IMR-90 (cell line): ENCODE data around the gene RNF151. TPM values are rescaled to one million over a fixed set of nuclear protein-coding genes. Genes with fewer than 3 reads are reported as not detected.

Source experiments
- ATAC-seq: fragments of 200-7000 bp; cut with Tn5 transposase; 2 replicates; pipeline ENCODE4 v1.9.1; 2020; ENCODE audit warnings: low read depth, mild to moderate bottlenecking, moderate library complexity
- BruUV-seq: library from RNA; stranded (reverse); fragments of 400-500 nt; replicated peaks from 2 replicates; lab custom pipeline; 2021; lab: Mats Ljungman, UMichigan
- CTCF ChIA-PET: fragments of 300-600 bp; formaldehyde crosslinking; extraction: SDS; loops from one replicate; lab custom pipeline; 2021; ENCODE audit warnings: antibody characterized with exemption; lab: Yijun Ruan, JAX
- POLR2A ChIA-PET: fragments of 300-600 bp; sonication (Branson Sonifier 250); formaldehyde crosslinking; loops from one replicate; lab custom pipeline; 2022; ENCODE audit warnings: antibody characterized with exemption; ENCODE audit not compliant: unreplicated experiment; lab: Charles Lee
- DNase-seq: peaks from one replicate; pipeline ENCODE4 v3.0.0; 2013
- H2AFZ ChIP-seq: replicated peaks from 2 replicates; pipeline ENCODE3; 2013; ENCODE audit warnings: low read length, mild to moderate bottlenecking; ENCODE audit not compliant: poor library complexity
- H2AK5ac ChIP-seq: 2 replicates; pipeline ENCODE4 v1.6.1; 2013; ENCODE audit warnings: low read depth, low read length, inconsistent platforms
- H2AK9ac ChIP-seq: replicated peaks from 2 replicates; pipeline ENCODE3; 2013; ENCODE audit warnings: mild to moderate bottlenecking, low read depth, low read length, moderate library complexity; ENCODE audit not compliant: poor library complexity
- H2BK120ac ChIP-seq: 2 replicates; pipeline ENCODE4 v1.6.1; 2013; ENCODE audit warnings: low read depth, low read length, inconsistent platforms
- H2BK15ac ChIP-seq: 3 replicates; pipeline ENCODE4 v1.6.1; 2013; ENCODE audit warnings: low read depth, low read length, inconsistent platforms
- H2BK20ac ChIP-seq: 2 replicates; pipeline ENCODE4 v1.6.1; 2013; ENCODE audit warnings: low read depth, mild to moderate bottlenecking, inconsistent platforms, low read length, moderate library complexity
- H2BK5ac ChIP-seq: 2 replicates; pipeline ENCODE4 v1.6.1; 2013; ENCODE audit warnings: mild to moderate bottlenecking, low read depth, low read length, inconsistent platforms; ENCODE audit not compliant: poor library complexity, severe bottlenecking
- H3K14ac ChIP-seq: replicated peaks from 2 replicates; pipeline ENCODE4 v1.6.1; 2013; ENCODE audit warnings: low read depth, low read length, inconsistent platforms
- H3K18ac ChIP-seq: 2 replicates; pipeline ENCODE4 v1.6.1; 2013; ENCODE audit warnings: low read depth, low read length, control low read depth
- H3K23ac ChIP-seq: 2 replicates; pipeline ENCODE4 v1.6.1; 2013; ENCODE audit warnings: low read depth, low read length, inconsistent platforms
- H3K27ac ChIP-seq: 2 replicates; pipeline ENCODE4 v1.5.1; 2013; ENCODE audit warnings: mild to moderate bottlenecking, control low read depth, low read length; ENCODE audit not compliant: insufficient read depth
- H3K27me3 ChIP-seq: 2 replicates; pipeline ENCODE4 v1.6.1; 2013; ENCODE audit warnings: low read length; ENCODE audit not compliant: control insufficient read depth, insufficient read depth
- H3K36me3 ChIP-seq: 2 replicates; pipeline ENCODE4 v1.6.1; 2013; ENCODE audit warnings: low read length, mixed read lengths; ENCODE audit not compliant: control insufficient read depth, insufficient read depth
- H3K4ac ChIP-seq: 2 replicates; pipeline ENCODE4 v1.6.1; 2013; ENCODE audit warnings: low read depth, low read length, inconsistent platforms
- H3K4me1 ChIP-seq: 2 replicates; pipeline ENCODE4 v1.6.1; 2013; ENCODE audit warnings: low read length, mixed read lengths; ENCODE audit not compliant: control insufficient read depth, insufficient read depth
- H3K4me2 ChIP-seq: 2 replicates; pipeline ENCODE4 v1.6.1; 2013; ENCODE audit warnings: low read depth, mild to moderate bottlenecking, control low read depth, low read length, moderate library complexity
- H3K4me3 ChIP-seq: 2 replicates; pipeline ENCODE4 v1.5.1; 2013; ENCODE audit warnings: low read depth, mild to moderate bottlenecking, control low read depth, low read length, moderate library complexity; ENCODE audit not compliant: insufficient read depth
- H3K56ac ChIP-seq: 2 replicates; pipeline ENCODE4 v1.6.1; 2013; ENCODE audit warnings: low read length, inconsistent platforms; ENCODE audit not compliant: insufficient read depth; ENCODE audit errors: extremely low read depth
- H3K79me1 ChIP-seq, 2 experiments: 2 replicates each; pipeline ENCODE4 v1.6.1; 2013; ENCODE audit warnings: low read length in 2 of 2, inconsistent platforms in 1 of 2, low read depth in 1 of 2
- H3K9ac ChIP-seq: 2 replicates; pipeline ENCODE4 v1.6.1; 2013; ENCODE audit warnings: low read depth, low read length, control low read depth
- H3K9me1 ChIP-seq: 2 replicates; pipeline ENCODE4 v1.6.1; 2013; ENCODE audit warnings: low read length, inconsistent platforms; ENCODE audit not compliant: insufficient read depth
- H3K9me3 ChIP-seq: 2 replicates; pipeline ENCODE4 v1.6.1; 2013; ENCODE audit warnings: low read length; ENCODE audit not compliant: control insufficient read depth, insufficient read depth
- H4K20me1 ChIP-seq: 2 replicates; pipeline ENCODE4 v1.6.1; 2013; ENCODE audit warnings: low read length, inconsistent platforms; ENCODE audit not compliant: insufficient read depth
- H4K5ac ChIP-seq: 2 replicates; pipeline ENCODE4 v1.6.1; 2013; ENCODE audit warnings: mild to moderate bottlenecking, low read depth, low read length, control low read depth
- H4K8ac ChIP-seq, 2 experiments: 2 replicates each; pipeline ENCODE4 v1.6.1; 2013; ENCODE audit warnings: low read depth in 2 of 2, low read length in 2 of 2, control low read depth in 1 of 2, inconsistent platforms in 1 of 2
- H4K91ac ChIP-seq: 2 replicates; pipeline ENCODE4 v1.6.1; 2013; ENCODE audit warnings: low read depth, low read length, inconsistent platforms; ENCODE audit not compliant: insufficient read depth
- BHLHE40 ChIP-seq: fragments of 150-350 bp; IDR thresholded peaks from 2 replicates; pipeline ENCODE4 v1.6.1; 2016; ENCODE audit warnings: mild to moderate bottlenecking, low read depth, low read length
- CEBPB ChIP-seq: IDR thresholded peaks from 2 replicates; pipeline ENCODE4 v1.6.1; 2012; ENCODE audit warnings: low read depth, low read length, improper control_type of control experiment
- CHD1 ChIP-seq: IDR thresholded peaks from 2 replicates; pipeline ENCODE4 v1.6.1; 2012; ENCODE audit warnings: low read depth, low read length, improper control_type of control experiment
- CTCF ChIP-seq: conservative IDR thresholded peaks from 2 replicates; pipeline ENCODE4 v1.5.1; 2012; ENCODE audit warnings: mild to moderate bottlenecking, low read depth, low read length, improper control_type of control experiment
- ELK1 ChIP-seq: fragments of 150-350 bp; IDR thresholded peaks from 2 replicates; pipeline ENCODE4 v1.6.1; 2016; ENCODE audit warnings: low read depth, mild to moderate bottlenecking, low read length, moderate library complexity, borderline replicate concordance
- FOS ChIP-seq: fragments of 150-350 bp; IDR thresholded peaks from 2 replicates; pipeline ENCODE4 v1.6.1; 2016; ENCODE audit warnings: low read depth, low read length
- MAFK ChIP-seq: IDR thresholded peaks from 2 replicates; pipeline ENCODE4 v1.6.1; 2012; ENCODE audit warnings: low read depth, low read length, improper control_type of control experiment
- MAZ ChIP-seq: IDR thresholded peaks from 2 replicates; pipeline ENCODE4 v1.6.1; 2012; ENCODE audit warnings: low read depth, mild to moderate bottlenecking, low read length, improper control_type of control experiment, moderate library complexity, borderline replicate concordance
- MXI1 ChIP-seq: IDR thresholded peaks from 2 replicates; pipeline ENCODE4 v1.6.1; 2012; ENCODE audit warnings: low read depth, mild to moderate bottlenecking, low read length, moderate library complexity, borderline replicate concordance
- NFE2L2 ChIP-seq: fragments of 150-350 bp; IDR thresholded peaks from 2 replicates; pipeline ENCODE4 v1.6.1; 2016; ENCODE audit warnings: low read depth, mild to moderate bottlenecking, low read length
- POLR2A ChIP-seq: IDR thresholded peaks from 2 replicates; pipeline ENCODE4 v1.6.1; 2012; ENCODE audit warnings: mild to moderate bottlenecking, low read depth, low read length
- RAD21 ChIP-seq: IDR thresholded peaks from 2 replicates; pipeline ENCODE4 v1.6.1; 2012; ENCODE audit warnings: low read length, improper control_type of control experiment
- RCOR1 ChIP-seq: IDR thresholded peaks from 2 replicates; pipeline ENCODE4 v1.6.1; 2012; ENCODE audit warnings: mild to moderate bottlenecking, low read length, improper control_type of control experiment; ENCODE audit not compliant: insufficient replicate concordance
- RFX5 ChIP-seq: IDR thresholded peaks from 2 replicates; pipeline ENCODE4 v1.8.0; 2012; ENCODE audit warnings: low read depth, mild to moderate bottlenecking, low read length, moderate library complexity
- SMC3 ChIP-seq: fragments of 150-350 bp; IDR thresholded peaks from 2 replicates; pipeline ENCODE4 v1.6.1; 2016; ENCODE audit warnings: low read depth, mild to moderate bottlenecking, antibody characterized with exemption, low read length, moderate library complexity
- WGBS, 2 experiments: methylation state at CpG; one replicate each; pipeline versions ENCODE4 v1.1.5 to v1.1.7; 2013; ENCODE audit warnings: missing lambda C conversion rate in 2 of 2; ENCODE audit not compliant: insufficient read length in 1 of 2; ENCODE audit errors: extremely low coverage in 2 of 2; 5-methylcytosine and 5-hydroxymethylcytosine counted together
- dilution Hi-C: fragments of 300-500 bp; cut with HindIII; formaldehyde crosslinking; loops from one replicate; pipeline ENCODE4 v1.14.3; 2018; ENCODE audit warnings: low sequenced_read_pairs; ENCODE audit not compliant: unreplicated experiment
- in situ Hi-C: fragments of 300-500 bp; cut with MboI; formaldehyde crosslinking; loops from 3 replicates; pipeline ENCODE4 v1.14.3; 2019; ENCODE audit warnings: low sequenced_read_pairs, inconsistent platforms, mixed read lengths
- intact Hi-C: fragments of 100-400 bp; cut with micrococcal nuclease; formaldehyde crosslinking; loops from 2 replicates; pipeline ENCODE4 v1.10.0; 2022
- polyA plus RNA-seq, 3 experiments: library from polyadenylated mRNA; depleted of rRNA; stranded (reverse); fragments of >200 nt; gene quantifications; 2 replicates each; pipeline ENCODE4 v1.2.3, GENCODE V29; 2012; ENCODE audit warnings: low replicate concordance in 1 of 3
- total RNA-seq: library from RNA; depleted of rRNA; stranded (reverse); fragments of >200 nt; gene quantifications from 2 replicates; pipeline ENCODE4 v1.2.3, GENCODE V29; 2012
- TF ChIP-seq, protein P1 (sequence below): fragments of 150-350 bp; IDR thresholded peaks from 2 replicates; pipeline ENCODE4 v1.6.1; 2017; ENCODE audit warnings: mild to moderate bottlenecking, antibody characterized with exemption, low read length, low read depth

RNF151 gene
- total and polyA plus RNA-seq, 2 of the 4 experiments (the other 2 are of a cell fraction): not detected

DNA sequence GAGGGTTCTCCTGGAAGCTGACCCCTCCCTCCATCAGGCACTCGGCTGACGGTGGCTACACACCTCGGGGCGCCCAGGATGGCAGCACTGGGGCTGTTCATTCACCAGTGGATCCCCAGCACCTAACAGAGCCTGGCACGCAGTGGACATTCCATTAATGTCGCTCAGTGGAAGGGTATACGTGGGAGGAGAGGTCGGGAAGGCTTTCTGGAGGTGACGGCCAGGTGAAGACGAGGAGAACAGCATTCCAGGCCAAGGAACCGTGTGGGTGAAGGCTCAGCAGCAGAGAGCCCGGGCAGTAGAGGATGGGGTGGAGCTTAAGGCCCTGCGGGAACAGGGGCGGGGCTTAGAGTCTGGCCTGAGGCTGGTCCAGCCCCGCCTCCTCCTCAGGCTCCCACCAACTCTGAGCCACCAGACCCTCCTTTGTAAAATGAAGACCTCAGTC lies 45.9 kb upstream of the RNF151 start:
- Histone ChIP-seq H3K9ac (no peak overlapping the region), H3K27me3 (peaks cover 81% of the 10 kb centered on the region), H2BK20ac (no peak overlapping the region), H2BK15ac (no peak overlapping the region), H2BK5ac (no peak overlapping the region), H3K4me1 (no peaks in the 10 kb centered on the region), H3K4me2 (no peak overlapping the region), H4K5ac (no peak overlapping the region), H2AFZ (peak overlapping the region; percentile 56), H3K14ac (no peak overlapping the region), H2AK5ac (no peak overlapping the region), H3K9me1 (no peaks in the 10 kb centered on the region; the same call in 1 of the 2 replicates), H4K91ac (no peak overlapping the region), H3K4me3 (no peak overlapping the region), H2AK9ac (no peak overlapping the region), H2BK120ac (no peak overlapping the region), H4K8ac (no peak overlapping the region), H3K23ac (no peak overlapping the region), H4K20me1 (no peaks in the 10 kb centered on the region), H3K9me3 (no peaks in the 10 kb centered on the region; the same call in 1 of the 2 replicates), H3K36me3 (no peaks in the 10 kb centered on the region), H3K18ac (no peak overlapping the region), H3K79me1 (no peaks in the 10 kb centered on the region), H3K27ac (no peak overlapping the region), H3K56ac (no peak overlapping the region), H3K4ac (no peak overlapping the region)
- TF ChIP-seq MAZ (no peak), MAFK (no peak), NFE2L2 (no peak), BHLHE40 (no peak), FOS (no peak), ELK1 (no peak), RFX5 (no peak), CTCF (no peak), POLR2A (no peak), CEBPB (no peak), RAD21 (no peak), SMC3 (no peak), RCOR1 (no peak), CHD1 (no peak), MXI1 (no peak)
- TF ChIP-seq, protein P1, sequence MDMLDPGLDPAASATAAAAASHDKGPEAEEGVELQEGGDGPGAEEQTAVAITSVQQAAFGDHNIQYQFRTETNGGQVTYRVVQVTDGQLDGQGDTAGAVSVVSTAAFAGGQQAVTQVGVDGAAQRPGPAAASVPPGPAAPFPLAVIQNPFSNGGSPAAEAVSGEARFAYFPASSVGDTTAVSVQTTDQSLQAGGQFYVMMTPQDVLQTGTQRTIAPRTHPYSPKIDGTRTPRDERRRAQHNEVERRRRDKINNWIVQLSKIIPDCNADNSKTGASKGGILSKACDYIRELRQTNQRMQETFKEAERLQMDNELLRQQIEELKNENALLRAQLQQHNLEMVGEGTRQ: no peak
- in situ Hi-C loops (no loop called here), dilution Hi-C loops (no loop called here), intact Hi-C loops (no loop called here)
- ChIA-PET POLR2A (no interaction called here), CTCF (no interaction called here)
- ATAC-seq (peak; percentile 80), DNase-seq (no peak)
- BruUV-seq: no TSS peak
- WGBS, 2 experiments: 21% methylated on average over 8 of the region's 15 CpGs; no CpG with 5 or more reads in 1 of the 2 experiments
